C4-2B (cell line): Measurements from ENCODE around the gene DGKH.

Experiments
- ZFX ChIP-seq: fragments of 450-650 bp; IDR thresholded peaks from 2 replicates; pipeline ENCODE4 v1.6.1; 2017
- TF ChIP-seq, protein P1 (sequence below): fragments of 450-650 bp; conservative IDR thresholded peaks from 2 replicates; pipeline ENCODE4 v1.5.1; 2017; ENCODE audit warnings: mild to moderate bottlenecking

DNA sequence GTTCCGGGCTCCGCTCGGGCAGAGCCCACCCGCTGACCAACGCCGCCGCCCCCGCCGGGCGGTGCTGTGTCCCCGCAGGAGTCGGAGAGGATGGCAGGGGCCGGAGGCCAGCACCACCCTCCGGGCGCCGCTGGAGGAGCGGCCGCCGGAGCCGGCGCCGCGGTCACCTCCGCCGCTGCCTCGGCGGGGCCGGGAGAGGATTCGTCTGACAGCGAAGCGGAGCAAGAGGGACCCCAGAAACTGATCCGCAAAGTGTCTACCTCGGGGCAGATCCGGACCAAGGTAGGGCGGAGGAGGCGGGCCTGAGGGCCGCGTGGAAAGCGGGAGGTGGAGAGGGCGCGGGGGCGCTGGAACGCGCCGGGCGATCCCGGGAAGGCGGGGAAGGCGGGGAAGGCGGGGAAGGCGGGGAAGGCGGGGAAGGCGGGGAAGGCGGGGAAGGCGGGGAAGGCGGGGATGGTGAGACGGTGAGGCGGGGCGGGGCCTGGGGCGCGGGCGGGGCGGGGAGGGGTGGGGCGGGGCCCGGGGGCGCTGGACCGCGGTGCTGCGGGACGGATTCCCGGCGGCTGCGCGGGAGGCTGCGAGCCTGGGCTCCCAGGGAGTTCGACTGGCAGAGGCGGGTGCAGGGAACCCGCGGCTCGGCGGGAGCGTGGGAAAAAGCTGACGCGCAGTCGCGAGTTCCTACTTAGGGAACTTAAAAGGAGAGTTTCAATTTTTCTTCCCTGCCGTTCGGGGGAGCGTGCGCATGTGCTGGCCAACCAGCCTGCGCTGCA lies 421 bp downstream of the DGKH start:
- TF ChIP-seq, protein P1, sequence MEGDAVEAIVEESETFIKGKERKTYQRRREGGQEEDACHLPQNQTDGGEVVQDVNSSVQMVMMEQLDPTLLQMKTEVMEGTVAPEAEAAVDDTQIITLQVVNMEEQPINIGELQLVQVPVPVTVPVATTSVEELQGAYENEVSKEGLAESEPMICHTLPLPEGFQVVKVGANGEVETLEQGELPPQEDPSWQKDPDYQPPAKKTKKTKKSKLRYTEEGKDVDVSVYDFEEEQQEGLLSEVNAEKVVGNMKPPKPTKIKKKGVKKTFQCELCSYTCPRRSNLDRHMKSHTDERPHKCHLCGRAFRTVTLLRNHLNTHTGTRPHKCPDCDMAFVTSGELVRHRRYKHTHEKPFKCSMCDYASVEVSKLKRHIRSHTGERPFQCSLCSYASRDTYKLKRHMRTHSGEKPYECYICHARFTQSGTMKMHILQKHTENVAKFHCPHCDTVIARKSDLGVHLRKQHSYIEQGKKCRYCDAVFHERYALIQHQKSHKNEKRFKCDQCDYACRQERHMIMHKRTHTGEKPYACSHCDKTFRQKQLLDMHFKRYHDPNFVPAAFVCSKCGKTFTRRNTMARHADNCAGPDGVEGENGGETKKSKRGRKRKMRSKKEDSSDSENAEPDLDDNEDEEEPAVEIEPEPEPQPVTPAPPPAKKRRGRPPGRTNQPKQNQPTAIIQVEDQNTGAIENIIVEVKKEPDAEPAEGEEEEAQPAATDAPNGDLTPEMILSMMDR, result peak; percentile 36
- TF ChIP-seq ZFX, result no peak
